GM10248 (cell line): ENCODE results near the gene SDCCAG8.
A peak's percentile ranks its signal among the peaks of the same experiment; 100 is the strongest.

ENCODE experiments used
- CTCF ChIA-PET: fragments of 300-600 bp; sonication (Branson Sonifier 250); formaldehyde crosslinking; extraction: SDS; loops from one replicate; lab custom pipeline; 2021; ENCODE audit warnings: antibody characterized with exemption; lab: Yijun Ruan, JAX
- POLR2A ChIA-PET: fragments of 350-650 bp; sonication (Branson Sonifier 250); formaldehyde crosslinking; extraction: SDS; loops from one replicate; lab custom pipeline; 2020; ENCODE audit warnings: antibody characterized with exemption; lab: Yijun Ruan, JAX
- DNase-seq: peaks from one replicate; pipeline ENCODE4 v3.0.0; 2012; ENCODE audit errors: extremely low spot score
- TF ChIP-seq, protein P1 (sequence below): IDR thresholded peaks from 2 replicates; pipeline ENCODE4 v1.5.1; 2012; ENCODE audit warnings: mild to moderate bottlenecking, low read depth; ENCODE audit errors: extremely low read depth, missing control alignments, control extremely low read depth

SDCCAG8 gene

DNA sequence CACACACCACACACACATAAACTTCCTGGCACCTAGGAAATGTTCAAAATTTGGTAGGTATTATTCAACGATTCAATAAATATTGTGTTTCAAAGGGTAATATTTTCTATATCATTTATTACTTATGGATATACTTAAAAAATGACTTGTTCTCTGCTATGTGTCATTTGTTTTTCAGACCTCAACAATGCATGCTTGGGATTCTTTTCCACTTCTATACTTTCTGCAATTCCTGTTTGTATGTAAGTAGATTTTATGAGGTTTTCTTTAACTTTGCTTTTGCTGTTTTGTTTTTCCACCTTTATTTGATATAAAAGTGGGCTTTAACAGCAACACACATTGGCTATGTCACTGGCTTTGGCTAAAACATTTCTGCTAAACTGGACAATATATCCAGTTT is 4.3 kb upstream of the SDCCAG8 start:
- ChIA-PET CTCF (no interaction called here), POLR2A (no interaction called here)
- DNase-seq, result no peak
- TF ChIP-seq, protein P1, sequence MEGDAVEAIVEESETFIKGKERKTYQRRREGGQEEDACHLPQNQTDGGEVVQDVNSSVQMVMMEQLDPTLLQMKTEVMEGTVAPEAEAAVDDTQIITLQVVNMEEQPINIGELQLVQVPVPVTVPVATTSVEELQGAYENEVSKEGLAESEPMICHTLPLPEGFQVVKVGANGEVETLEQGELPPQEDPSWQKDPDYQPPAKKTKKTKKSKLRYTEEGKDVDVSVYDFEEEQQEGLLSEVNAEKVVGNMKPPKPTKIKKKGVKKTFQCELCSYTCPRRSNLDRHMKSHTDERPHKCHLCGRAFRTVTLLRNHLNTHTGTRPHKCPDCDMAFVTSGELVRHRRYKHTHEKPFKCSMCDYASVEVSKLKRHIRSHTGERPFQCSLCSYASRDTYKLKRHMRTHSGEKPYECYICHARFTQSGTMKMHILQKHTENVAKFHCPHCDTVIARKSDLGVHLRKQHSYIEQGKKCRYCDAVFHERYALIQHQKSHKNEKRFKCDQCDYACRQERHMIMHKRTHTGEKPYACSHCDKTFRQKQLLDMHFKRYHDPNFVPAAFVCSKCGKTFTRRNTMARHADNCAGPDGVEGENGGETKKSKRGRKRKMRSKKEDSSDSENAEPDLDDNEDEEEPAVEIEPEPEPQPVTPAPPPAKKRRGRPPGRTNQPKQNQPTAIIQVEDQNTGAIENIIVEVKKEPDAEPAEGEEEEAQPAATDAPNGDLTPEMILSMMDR, result no peak

DNA sequence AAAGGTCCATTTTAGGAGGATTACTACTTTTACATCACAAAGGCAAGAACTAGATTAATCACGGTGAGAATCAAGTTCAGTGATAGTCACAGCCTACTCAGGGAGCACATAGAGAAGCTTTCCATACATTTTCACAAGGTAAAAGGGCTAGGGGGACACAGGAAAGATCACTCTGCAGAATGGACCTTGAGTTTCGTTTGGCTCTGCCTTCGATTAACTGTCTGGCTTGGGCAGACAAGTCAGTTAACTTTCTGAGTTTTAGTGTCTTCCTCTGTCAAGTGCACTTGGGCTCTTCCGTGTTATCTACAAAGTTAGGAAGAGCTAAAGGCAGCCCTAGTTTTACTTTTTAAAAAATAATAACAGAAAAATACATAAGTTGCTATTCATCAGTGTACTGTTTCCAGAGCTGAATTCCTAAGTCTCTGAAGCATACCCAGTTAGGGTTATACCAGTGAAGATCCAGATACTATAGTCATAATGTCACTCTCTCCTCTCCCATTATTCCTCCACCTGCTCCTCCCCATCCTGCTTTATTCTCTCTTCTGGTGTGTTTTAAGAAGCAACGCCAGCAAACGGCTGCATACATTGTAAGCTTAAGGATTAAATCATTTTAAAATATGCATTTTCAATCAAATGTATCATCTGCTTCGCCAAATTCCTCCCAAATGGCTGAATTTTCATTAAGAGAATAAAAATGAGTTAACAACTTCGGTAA is 2.5 kb upstream of the SDCCAG8 start:
- POLR2A ChIA-PET, result no interaction called here
- TF ChIP-seq, protein P1, result no peak
- CTCF ChIA-PET, result interaction anchor here (1.3 to 1.8 kb wide), 2 partner anchors 10 to 19 kb away, joined by 6 read pairs; no protein-coding TSS in a partner anchor
- DNase-seq, result no peak

DNA sequence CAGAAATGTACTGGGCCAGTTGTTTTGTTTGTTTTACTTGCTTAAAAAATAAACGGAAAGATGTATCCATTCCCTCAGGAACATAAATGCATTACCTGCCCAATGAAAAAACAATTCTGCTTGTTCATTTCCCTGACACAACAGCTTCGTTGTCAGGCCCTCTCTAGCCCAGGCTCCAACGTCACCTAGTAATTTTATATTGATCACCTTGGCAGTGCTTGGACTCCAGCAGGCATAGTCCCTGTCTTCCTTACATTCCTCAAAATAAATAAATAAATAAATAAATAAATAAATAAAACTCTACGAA is 2.0 kb upstream of the SDCCAG8 start:
- TF ChIP-seq, protein P1, result no peak
- POLR2A ChIA-PET, result no interaction called here
- CTCF ChIA-PET, result interaction anchor here (1.3 to 1.8 kb wide), 2 partner anchors 10 to 19 kb away, joined by 6 read pairs; no protein-coding TSS in a partner anchor
- DNase-seq, result no peak

DNA sequence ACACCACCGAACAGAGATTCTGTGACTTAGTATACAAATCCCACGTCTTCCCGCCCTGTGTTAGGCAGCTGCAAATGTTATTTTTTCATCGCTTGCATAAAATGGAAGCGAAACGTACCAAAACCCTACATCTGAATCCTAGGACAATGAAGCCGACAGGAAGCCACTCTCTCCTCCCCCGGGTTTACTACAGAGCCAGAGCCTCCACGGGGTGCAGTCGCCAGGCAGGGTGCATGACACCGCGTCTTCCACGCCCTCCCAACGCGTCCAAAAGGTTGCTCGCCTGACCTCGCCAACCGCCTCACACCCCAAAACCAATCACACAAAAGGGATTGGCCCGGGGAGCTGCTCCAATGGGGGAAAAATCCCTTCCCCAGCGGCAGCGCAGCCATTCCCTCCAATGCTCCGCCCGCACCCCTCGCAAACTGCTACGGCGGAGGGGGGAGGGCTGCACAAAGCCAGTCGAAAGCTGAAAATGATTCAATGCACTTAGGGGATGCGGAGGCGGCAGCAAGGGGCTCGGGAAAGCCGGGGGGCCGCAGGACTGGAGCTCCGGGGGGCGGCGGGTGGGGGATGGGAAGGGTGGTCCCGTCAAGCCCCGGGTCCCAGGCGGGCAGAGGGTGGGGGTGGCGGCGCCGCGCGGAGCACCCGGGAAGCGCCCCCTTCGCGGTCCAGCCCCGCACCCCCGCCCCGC is 1.5 kb upstream of the SDCCAG8 start:
- POLR2A ChIA-PET, result no interaction called here
- CTCF ChIA-PET, result interaction anchor here (1.3 to 2.0 kb wide), 4 partner anchors 11 to 24 kb away, joined by 4 to 8 read pairs (median 6); no protein-coding TSS in a partner anchor

DNA sequence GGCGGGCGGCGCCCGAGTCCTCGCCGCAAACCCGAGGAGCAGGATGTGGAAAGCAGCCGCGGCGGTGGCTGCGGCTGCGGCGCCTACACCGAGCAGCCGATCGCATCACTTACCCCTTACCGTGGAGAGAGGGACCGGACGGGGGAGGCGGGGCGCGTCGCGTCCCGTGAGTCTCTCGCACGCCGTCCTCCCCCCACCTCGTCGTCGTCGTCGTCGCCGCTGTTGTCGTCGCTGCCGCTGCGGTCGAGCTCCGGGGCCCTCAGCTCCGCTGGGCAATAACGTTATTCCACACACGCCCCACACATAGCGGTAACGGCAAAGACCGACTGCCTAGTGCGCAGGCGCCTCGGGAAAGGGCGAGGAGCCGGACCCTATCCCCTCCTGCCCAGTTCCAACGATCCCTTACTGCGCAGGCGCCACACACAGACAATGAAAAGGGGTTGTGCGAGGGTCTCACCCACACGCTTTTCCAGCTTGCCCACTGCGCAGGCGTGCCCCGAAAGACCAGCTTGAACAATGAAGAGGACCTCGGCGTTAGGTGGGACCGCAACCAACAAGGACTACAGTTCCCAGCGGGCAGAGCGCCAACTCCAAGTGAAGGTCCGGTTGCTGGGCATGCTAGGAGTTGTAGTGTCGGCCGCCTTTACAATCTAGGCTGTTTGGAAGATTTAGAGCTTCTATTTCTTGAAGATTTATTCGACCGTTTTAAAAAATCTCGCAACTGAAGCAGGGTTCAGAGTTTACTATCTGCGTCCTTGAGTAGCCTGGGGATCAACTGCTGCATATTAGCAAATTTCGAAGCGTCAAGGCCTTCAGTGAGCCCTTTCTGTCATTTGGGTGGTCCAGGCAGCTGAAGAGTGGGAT is 682 bp upstream of the SDCCAG8 start, which contains the start of gene CEP170:
Gene CEP170, minus strand, starts transcription at position 355 of the 864 bp plus-strand sequence. CDS start 30,001 bp downstream, outside the sequence.
- CTCF ChIA-PET, result interaction anchor here (1.0 to 2.4 kb wide), 7 partner anchors 8 to 25 kb away, joined by 3 to 9 read pairs (median 5); no protein-coding TSS in a partner anchor
- TF ChIP-seq, protein P1, result no peak
- POLR2A ChIA-PET, result interaction anchor here (0.9 to 2.0 kb wide), 4 partner anchors 8 to 793 kb away, joined by 3 to 10 read pairs (median 5); no protein-coding TSS in a partner anchor
- DNase-seq, result peak; percentile 89

More for the DNA sequence above, 1.5 kb upstream of the SDCCAG8 start:
- peak; percentile 51 for DNase-seq
- TF ChIP-seq, protein P1, result no peak
